K562 (cell line): Measurements from ENCODE around the gene KRTAP2-1. TPM values are rescaled to one million over a fixed set of nuclear protein-coding genes. Genes with fewer than 3 reads are reported as not detected.
A peak's percentile ranks its signal among the peaks of the same experiment; 100 is the strongest.

Experiments
- CBFA2T3 ChIP-seq: fragments of 450-650 bp; IDR thresholded peaks from 2 replicates; pipeline ENCODE4 v1.6.1; 2017
- CBFB ChIP-seq: sonication (generic); formaldehyde crosslinking; IDR thresholded peaks from 2 replicates; pipeline ENCODE4 v1.4.0; 2020; ENCODE audit warnings: mild to moderate bottlenecking, missing genetic modification reagents
- DACH1 ChIP-seq: fragments of 450-650 bp; IDR thresholded peaks from 2 replicates; pipeline ENCODE4 v1.6.1; 2018; ENCODE audit not compliant: partially characterized antibody
- DIDO1 ChIP-seq: fragments of 450-650 bp; IDR thresholded peaks from 2 replicates; pipeline ENCODE4 v1.6.1; 2016; ENCODE audit warnings: low read depth, missing biosample characterization, missing genetic modification characterization
- FOXA1 ChIP-seq: fragments of 450-650 bp; IDR thresholded peaks from 2 replicates; pipeline ENCODE4 v1.6.1; 2016; ENCODE audit warnings: mild to moderate bottlenecking, borderline replicate concordance
- FOXK2 ChIP-seq, 2 experiments: fragments of 450-650 bp; IDR thresholded peaks in 1 of 2; conservative IDR thresholded peaks in 1 of 2; 2 replicates each; pipeline ENCODE4 v1.6.1; 2016; ENCODE audit warnings: low read depth in 2 of 2, mild to moderate bottlenecking in 1 of 2
- GTF2E2 ChIP-seq: fragments of 200-800 bp; sonication (Bioruptor generic); IDR thresholded peaks from 2 replicates; pipeline ENCODE4 v1.6.1; 2016; ENCODE audit warnings: missing genetic modification characterization, missing compliant biosample characterization
- KLF13 ChIP-seq: fragments of 450-650 bp; IDR thresholded peaks from 2 replicates; pipeline ENCODE4 v1.6.1; 2016; ENCODE audit warnings: missing genetic modification characterization, low read depth, mild to moderate bottlenecking, missing compliant biosample characterization, moderate library complexity, borderline replicate concordance
- MEIS2 ChIP-seq: fragments of 450-650 bp; IDR thresholded peaks from 2 replicates; pipeline ENCODE4 v1.6.1; 2014; ENCODE audit warnings: mild to moderate bottlenecking; ENCODE audit not compliant: partially characterized antibody
- NBN ChIP-seq: fragments of 450-650 bp; IDR thresholded peaks from 2 replicates; pipeline ENCODE4 v1.6.1; 2016; ENCODE audit warnings: low read depth, mild to moderate bottlenecking
- NFE2 ChIP-seq: IDR thresholded peaks from 2 replicates; pipeline ENCODE4 v1.6.1; 2014; ENCODE audit warnings: antibody characterized with exemption, low read depth
- SIN3B ChIP-seq: fragments of 450-650 bp; IDR thresholded peaks from 2 replicates; pipeline ENCODE4 v1.6.1; 2017; ENCODE audit warnings: low read depth, mild to moderate bottlenecking, moderate library complexity
- SOX6 ChIP-seq: fragments of 450-650 bp; IDR thresholded peaks from 2 replicates; pipeline ENCODE4 v1.6.1; 2014; ENCODE audit warnings: mild to moderate bottlenecking
- TCF3 ChIP-seq: sonication (generic); formaldehyde crosslinking; IDR thresholded peaks from 2 replicates; pipeline ENCODE4 v1.4.0; 2020; ENCODE audit warnings: mild to moderate bottlenecking, missing genetic modification reagents
- TOE1 ChIP-seq, 2 experiments: fragments of 450-650 bp in 1 of 2; sonication (generic) in 1 of 2; formaldehyde crosslinking in 1 of 2; IDR thresholded peaks; 2 replicates each; pipeline versions ENCODE4 v1.7.1 to v1.8.0; 2016 to 2022; ENCODE audit warnings: borderline replicate concordance in 2 of 2, mild to moderate bottlenecking in 2 of 2, antibody characterized with exemption in 1 of 2, inconsistent platforms in 1 of 2, low read depth in 1 of 2, missing genetic modification reagents in 1 of 2, moderate library complexity in 1 of 2
- XRCC4 ChIP-seq: IDR thresholded peaks from one replicate; pipeline ENCODE4 v1.6.1; 2011; ENCODE audit not compliant: insufficient read depth, insufficient read length; ENCODE audit errors: extremely low read depth
- ZFP36 ChIP-seq: fragments of 150-350 bp; IDR thresholded peaks from 2 replicates; pipeline ENCODE4 v1.6.1; 2018; ENCODE audit warnings: low read length, low read depth; ENCODE audit not compliant: partially characterized antibody
- ZNF24 ChIP-seq: fragments of 450-650 bp; IDR thresholded peaks from 2 replicates; pipeline ENCODE4 v1.6.1; 2016
- ZNF830 ChIP-seq: fragments of 250-450 bp; sonication (Bioruptor Pico); IDR thresholded peaks from 2 replicates; pipeline ENCODE4 v1.5.0; 2021; ENCODE audit warnings: mild to moderate bottlenecking
- polyA plus RNA-seq, 8 experiments: library from polyadenylated mRNA; depleted of rRNA in 4 of 8; stranded (reverse) in 5 of 8; unstranded in 3 of 8; fragments of >200 nt; fragmentation: Nextera tagmentation in 2 of 8; fragmentation: Illumina TruSeq in 1 of 8; extraction: Ambion mirVana in 2 of 8; extraction: Trizol in 1 of 8; gene quantifications; 2 replicates each; pipeline versions ENCODE4 v1.2.1 to v1.2.3, GENCODE V29; 2011 to 2014; ENCODE audit warnings: inconsistent platforms in 1 of 8, missing spikeins in 1 of 8
- total RNA-seq, 7 experiments: library from RNA; depleted of rRNA in 6 of 7; stranded (reverse); fragments of >200 nt in 6 of 7; fragmentation: Illumina TruSeq in 2 of 7; extraction: Trizol in 2 of 7; gene quantifications; 2 replicates each; pipeline versions ENCODE4 v1.2.1 to v1.2.3, GENCODE V29; 2011 to 2021; ENCODE audit warnings: low replicate concordance in 1 of 7
- TF ChIP-seq, protein P1 (sequence below): fragments of 250-450 bp; sonication (Bioruptor Pico); IDR thresholded peaks from 2 replicates; pipeline ENCODE4 v1.8.0; 2022; ENCODE audit warnings: inconsistent platforms, mild to moderate bottlenecking, moderate library complexity, borderline replicate concordance
- TF ChIP-seq, protein P2 (sequence below): fragments of 250-450 bp; sonication (Bioruptor Pico); IDR thresholded peaks from 2 replicates; pipeline ENCODE4 v1.5.0; 2020; ENCODE audit warnings: mild to moderate bottlenecking, borderline replicate concordance
- TF ChIP-seq, protein P3 (sequence below), 2 experiments: fragments of 450-650 bp in 1 of 2; sonication (generic) in 1 of 2; formaldehyde crosslinking; conservative IDR thresholded peaks; 2 replicates each; pipeline versions ENCODE4 v1.4.0 to v1.8.1; 2020 to 2022; ENCODE audit warnings: mild to moderate bottlenecking in 1 of 2, missing genetic modification reagents in 1 of 2

KRTAP2-1 gene
- total and polyA plus RNA-seq, 9 of the 15 experiments (the other 6 are each of a cell fraction or from before 2014, with no cell fraction given) = not detected

DNA sequence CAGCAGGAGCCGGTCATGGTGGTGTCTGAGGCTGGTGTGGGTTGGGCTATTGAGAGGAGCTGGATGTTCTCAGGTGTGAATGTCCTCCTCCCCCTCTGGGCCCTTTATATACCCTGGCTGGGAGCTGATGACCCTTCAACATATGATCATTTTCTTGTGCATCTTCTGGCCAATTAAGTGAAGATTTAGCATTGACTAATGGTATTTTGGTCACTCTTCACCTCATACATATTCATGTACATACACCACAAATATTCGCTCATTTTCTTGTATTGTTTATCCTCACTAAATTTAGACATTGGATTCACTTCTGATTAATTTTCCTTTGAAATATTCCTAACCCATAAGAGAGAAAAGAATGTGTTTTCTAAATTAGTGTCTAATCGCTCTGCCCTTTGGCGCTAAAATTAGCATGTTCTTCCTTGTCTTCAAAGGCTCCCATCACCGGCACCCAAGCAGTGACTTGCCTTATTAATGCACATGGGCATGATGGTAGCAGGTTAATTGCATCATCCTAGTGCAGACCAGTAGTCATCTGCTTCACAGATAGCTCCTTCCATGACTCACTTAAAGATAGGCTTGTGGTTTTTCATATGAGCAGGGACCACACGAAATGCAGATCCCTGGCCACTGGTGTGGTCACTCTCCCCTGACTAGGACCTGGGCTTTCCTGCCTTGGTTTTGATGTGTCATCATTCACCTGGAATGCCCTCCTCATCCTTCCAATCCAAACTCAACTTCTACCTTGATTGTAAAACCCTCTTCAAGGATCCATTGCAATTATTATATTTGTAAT lies 18.9 kb upstream of the KRTAP2-1 start, which contains the start of gene KRTAP2-4 (continued):
- TF ChIP-seq, protein P1, sequence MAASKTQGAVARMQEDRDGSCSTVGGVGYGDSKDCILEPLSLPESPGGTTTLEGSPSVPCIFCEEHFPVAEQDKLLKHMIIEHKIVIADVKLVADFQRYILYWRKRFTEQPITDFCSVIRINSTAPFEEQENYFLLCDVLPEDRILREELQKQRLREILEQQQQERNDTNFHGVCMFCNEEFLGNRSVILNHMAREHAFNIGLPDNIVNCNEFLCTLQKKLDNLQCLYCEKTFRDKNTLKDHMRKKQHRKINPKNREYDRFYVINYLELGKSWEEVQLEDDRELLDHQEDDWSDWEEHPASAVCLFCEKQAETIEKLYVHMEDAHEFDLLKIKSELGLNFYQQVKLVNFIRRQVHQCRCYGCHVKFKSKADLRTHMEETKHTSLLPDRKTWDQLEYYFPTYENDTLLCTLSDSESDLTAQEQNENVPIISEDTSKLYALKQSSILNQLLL (CRISPR knock-in tag) = no peak
- TF ChIP-seq MEIS2 (no peak), XRCC4 (no peak), DIDO1 (tag) (no peak), CBFB (CRISPR knock-in tag) (no peak), NFE2 (peak; percentile 77), NBN (no peak), ZNF24 (no peak), SOX6 (0 out of 2 replicates have a peak, but pooled peaks have one; percentile 52), FOXK2 (conservative IDR thresholded peaks at IDR 0.05 in 1 of 2, IDR thresholded peaks at IDR 0.05 in 1 of 2; ENCODE audit: low read depth in 2 of 2) (no peak), DACH1 (no peak), GTF2E2 (tag) (no peak), ZFP36 (no peak), SIN3B (no peak), ZNF830 (CRISPR knock-in tag) (no peak), TOE1 (IDR thresholded peaks at IDR 0.05; ENCODE audit: borderline replicate concordance) (peak; percentile 51; the same call in 1 of the 2 replicates), TOE1 (CRISPR knock-in tag; IDR thresholded peaks at IDR 0.05; ENCODE audit: borderline replicate concordance, low read depth) (no peak), TCF3 (CRISPR knock-in tag) (peak; percentile 52), KLF13 (no peak), FOXA1 (no peak), CBFA2T3 (no peak; the same call in 1 of the 2 replicates)
- TF ChIP-seq, protein P2, sequence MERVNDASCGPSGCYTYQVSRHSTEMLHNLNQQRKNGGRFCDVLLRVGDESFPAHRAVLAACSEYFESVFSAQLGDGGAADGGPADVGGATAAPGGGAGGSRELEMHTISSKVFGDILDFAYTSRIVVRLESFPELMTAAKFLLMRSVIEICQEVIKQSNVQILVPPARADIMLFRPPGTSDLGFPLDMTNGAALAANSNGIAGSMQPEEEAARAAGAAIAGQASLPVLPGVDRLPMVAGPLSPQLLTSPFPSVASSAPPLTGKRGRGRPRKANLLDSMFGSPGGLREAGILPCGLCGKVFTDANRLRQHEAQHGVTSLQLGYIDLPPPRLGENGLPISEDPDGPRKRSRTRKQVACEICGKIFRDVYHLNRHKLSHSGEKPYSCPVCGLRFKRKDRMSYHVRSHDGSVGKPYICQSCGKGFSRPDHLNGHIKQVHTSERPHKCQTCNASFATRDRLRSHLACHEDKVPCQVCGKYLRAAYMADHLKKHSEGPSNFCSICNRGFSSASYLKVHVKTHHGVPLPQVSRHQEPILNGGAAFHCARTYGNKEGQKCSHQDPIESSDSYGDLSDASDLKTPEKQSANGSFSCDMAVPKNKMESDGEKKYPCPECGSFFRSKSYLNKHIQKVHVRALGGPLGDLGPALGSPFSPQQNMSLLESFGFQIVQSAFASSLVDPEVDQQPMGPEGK (CRISPR knock-in tag) = no peak
- TF ChIP-seq, protein P3, sequence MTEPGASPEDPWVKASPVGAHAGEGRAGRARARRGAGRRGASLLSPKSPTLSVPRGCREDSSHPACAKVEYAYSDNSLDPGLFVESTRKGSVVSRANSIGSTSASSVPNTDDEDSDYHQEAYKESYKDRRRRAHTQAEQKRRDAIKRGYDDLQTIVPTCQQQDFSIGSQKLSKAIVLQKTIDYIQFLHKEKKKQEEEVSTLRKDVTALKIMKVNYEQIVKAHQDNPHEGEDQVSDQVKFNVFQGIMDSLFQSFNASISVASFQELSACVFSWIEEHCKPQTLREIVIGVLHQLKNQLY (CRISPR knock-in tag; conservative IDR thresholded peaks at IDR 0.05) = no peak
